Ramos (cell line): ENCODE data around the gene AEN.
"Not testable (repeated sequence)": the region's sequence is repeated elsewhere in the genome, so short reads cannot be mapped to it uniquely, and the experiment has no call there.

Experiments
- in situ Hi-C: fragments of 300-500 bp; cut with MboI; formaldehyde crosslinking; loops from one replicate; pipeline ENCODE4 v1.14.3; 2022; ENCODE audit warnings: low sequenced_read_pairs; ENCODE audit not compliant: unreplicated experiment

Gene AEN

DNA sequence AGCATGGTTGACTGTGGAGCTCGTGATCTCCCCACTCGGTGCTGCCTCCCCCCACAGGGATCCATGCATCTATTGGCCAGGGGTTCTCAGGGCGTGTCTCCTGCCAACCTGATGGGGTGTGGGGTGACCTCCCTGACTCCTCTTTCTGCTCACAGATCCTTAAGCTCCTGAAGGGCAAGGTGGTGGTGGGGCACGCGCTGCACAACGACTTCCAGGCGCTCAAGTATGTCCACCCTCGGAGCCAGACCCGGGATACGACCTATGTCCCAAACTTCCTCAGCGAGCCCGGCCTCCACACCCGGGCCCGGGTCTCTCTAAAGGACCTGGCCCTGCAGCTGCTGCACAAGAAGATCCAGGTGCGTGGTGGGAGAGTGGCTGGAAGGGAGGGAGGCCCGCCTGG, 7.9 kb downstream of the AEN start:
- in situ Hi-C loops, result loop anchor here (10.0 kb wide), 1 partner anchor 76 kb away; no protein-coding TSS in a partner anchor

DNA sequence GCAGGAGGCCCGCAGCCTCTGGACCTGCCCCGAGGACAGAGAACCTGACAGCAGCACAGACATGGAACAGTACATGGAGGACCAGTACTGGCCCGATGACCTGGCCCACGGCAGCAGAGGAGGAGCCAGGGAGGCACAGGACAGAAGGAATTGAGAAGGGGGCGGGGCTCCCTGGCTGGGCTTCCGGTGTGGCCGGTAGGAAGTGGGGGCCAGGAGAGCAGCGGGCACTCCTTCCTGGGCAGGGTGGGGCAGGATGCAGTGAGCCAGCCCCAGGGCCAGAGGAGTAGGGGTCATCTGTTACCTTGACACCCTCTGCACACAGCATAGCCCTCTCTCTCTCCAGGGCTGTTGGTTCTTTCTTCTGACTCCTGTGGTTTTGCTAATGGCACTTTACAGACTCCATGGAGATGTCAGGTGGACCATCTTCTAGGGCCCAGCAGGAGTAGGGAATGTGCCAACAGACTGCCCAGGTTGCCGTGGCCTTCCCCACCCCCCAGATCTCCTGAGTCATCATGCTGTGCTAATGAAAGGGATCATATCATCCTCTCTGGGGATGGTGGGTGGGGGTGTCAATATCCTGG, 9.1 kb downstream of the AEN start:
- in situ Hi-C loops, result no loop called here

DNA sequence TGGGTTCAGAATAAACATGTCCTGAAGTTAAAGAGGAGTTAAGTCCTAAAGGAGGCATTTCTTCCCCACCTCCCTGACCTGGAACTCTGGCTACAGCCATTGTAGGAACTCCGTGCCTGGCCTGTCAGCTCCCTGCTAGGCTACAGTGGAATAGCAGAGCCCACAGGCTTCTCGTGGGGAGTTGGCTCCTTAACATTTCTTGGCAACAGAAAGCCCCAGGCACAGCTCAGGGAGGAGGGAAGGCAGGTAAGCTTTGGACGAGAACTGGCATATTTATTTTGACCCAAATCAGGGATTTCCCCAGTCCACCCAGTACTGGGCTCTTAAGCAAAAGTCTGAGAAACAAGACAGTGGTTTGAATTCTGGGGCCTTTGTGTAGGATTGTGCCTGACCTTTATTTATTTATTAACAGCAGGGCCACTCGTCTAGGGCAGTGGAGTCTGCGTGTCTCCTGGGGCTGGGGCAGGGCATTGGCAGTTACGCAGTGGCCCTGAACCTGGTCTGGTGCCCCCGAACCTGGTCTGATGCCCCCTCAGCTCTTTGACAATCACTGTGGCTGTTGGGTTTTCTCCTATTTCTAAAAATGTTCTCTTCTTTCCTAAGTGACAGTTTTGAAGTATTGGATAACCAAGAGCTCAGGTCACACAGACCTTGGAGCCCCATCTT, 9.8 kb downstream of the AEN start:
- in situ Hi-C loops, result no loop called here

DNA sequence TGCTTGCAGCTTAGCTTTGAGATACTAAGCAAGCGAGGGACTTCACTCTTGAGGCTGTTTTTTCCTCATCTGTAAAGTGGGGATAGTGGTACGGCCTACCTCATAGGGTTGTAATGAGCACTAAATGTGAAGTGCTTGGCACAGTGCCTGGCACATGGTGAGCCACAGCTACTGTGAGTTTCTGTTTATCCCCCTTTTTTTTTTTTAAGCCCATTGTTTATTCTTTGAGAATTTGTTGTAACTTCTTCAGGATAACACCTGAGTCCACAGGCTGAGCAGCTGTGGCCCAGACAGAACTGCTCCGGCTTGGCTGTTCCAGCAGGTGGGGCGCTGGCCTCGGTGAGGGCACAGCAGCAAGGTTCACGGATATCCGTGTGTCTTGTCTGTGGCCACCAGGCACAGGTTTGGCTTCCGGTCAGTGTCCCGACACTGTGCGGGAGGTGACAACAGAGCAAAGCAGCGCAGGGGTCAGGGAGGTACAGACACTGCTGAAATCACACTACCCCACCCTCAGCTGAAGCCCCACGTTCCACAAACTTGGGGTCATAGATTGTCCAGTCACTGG, 10.4 kb downstream of the AEN start:
- in situ Hi-C loops, result no loop called here

DNA sequence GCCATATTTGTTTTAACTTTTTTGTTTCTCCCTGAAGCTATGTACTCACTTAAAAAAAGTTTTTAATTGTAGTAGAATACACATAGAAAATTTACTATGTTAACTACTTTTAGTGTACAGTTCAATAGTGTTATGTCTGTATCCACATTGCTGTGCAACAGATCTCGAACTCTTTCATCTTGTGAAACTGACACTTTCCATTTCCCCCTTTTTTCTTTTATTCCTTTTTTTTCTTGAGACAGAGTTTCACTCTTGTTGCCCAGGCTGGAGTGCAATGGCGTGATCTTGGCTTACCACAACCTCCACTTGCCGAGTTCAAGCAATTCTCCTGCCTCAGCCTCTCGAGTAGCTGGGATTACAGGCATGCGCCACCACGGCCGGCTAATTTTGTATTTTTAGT, 11.7 kb downstream of the AEN start:
- in situ Hi-C loops, result not testable (repeated sequence)

DNA sequence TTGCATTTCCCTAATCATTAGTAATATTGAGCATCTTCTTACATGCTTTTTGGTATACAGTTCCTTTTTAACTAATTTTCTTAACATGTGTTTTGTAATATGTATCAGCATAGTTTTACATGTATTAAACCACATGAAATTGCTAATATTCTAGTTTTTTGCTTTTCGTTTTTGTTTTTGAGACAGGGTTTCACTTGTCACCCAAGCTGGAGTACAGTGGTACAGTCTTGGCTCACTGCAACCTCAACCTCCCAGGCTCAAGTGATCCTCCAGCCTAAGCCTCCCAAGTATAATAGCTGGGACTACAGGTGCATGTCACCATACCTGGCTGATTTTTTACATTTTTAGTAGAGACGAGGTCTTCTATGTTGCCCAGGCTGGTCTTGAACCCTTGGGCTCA, 13.3 kb downstream of the AEN start:
- in situ Hi-C loops, result no loop called here

DNA sequence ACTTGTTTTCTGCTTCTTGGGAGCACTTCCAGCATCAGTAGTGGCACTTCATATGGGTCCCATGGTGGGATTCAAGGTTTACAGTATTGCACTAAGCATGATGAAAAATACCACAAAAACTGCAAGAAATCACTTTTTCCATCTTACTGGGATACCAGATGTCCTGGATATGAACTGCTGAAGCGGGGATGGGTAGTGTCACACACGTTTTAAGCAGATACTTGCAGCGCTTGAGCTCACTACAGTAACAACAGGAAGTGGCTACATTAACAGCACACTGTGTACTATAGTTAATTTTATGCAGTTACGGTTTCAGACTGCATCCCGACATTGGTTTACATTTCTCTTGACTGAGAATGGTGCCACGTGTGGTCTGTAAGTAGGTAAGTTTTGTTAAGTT, 14.2 kb downstream of the AEN start:
- in situ Hi-C loops, result no loop called here

DNA sequence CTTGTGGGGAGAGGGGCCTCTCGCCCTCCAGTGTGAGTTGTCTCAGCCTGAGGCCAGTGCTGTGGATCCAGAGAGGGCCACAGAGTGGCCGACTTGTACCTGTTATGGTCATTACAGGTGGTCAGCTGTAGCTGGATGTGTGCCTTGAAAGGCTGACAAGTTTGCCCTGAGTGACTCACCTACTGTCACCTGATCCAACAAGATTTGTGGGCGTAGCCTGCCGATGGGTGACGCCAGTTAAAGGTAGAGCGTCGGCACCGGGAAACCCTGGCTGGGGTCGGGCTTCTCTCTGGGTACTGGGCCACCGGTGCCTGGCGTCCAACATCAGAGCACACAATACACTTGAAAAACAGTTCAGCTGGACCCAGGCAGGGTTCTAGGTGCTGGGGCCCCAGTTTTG, 14.9 kb downstream of the AEN start:
- in situ Hi-C loops, result no loop called here

DNA sequence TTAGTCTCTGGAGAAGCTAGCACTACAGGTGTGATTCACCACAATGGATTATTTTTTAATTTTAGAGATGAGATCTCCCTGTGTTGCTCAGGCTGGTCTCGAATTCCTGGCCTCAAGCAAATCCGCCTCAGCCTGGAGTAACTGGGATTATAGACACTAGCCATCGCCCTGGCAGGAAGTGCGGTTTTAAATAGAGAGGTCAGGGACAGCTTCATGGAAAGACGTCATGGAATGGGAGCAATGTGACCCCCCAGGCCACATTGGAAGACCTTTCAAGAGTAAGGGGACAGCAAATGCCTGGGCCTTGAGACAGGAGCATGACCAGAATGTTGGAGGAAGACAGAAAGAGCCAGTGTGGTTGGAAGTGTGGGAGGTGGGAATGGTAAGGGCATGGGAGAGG, 15.5 kb downstream of the AEN start:
- in situ Hi-C loops, result no loop called here

DNA sequence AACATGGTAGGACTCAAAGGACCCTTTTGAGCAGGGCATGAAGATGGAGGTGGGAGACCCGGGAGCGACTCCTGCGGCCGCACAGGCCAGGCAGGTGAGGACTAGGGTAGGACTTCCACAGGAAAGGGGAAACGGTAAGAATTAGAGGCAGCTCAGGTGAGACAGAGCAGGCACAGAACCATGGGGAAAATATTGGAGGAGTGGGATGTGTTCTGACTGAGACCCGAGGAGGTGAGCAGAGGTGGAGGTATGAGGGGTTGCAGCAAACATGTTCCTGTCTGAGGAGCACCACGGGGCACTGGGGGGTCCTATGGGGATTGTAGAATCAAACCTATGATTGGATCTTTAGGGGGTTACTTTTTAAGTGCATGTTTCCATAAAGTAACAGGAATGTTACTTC, 16.3 kb downstream of the AEN start:
- in situ Hi-C loops, result no loop called here

DNA sequence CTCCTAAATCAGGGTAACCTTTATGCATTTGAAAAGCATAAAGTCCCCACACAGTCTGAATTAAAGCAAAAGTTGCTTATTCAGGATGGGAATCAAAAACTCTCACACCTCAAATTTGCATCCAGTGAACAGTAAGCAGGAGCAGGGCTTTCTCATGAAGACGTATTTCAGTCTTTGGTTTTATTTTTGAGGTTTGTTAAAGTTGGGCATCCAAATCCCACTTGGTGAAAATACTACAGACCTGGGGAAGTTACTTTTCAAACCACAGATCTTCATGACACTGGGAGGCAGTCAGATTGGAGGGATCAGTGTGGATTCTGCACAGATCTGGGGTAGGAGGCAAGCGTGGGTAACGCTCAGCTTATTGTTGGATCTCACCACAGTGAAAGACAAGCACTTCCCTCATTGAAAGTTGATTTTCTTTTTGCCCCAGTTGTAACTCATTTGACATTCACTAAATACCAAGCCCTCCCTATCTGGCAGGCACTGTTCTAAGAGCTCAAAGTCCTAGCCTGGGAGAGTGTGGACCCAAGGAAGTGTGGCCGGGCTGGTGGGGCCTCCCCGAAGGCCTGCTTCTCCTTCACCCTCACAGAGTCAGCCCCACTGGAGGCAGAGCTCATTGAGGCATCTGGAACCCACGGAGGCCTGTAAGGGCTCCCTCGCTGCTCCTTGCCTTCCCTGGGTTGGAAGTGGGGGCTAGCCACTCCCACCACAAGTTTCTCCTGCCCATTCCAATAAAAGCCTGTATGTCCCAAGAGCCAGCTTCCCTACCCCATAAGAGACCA, 16.9 kb downstream of the AEN start:
- in situ Hi-C loops, result no loop called here

DNA sequence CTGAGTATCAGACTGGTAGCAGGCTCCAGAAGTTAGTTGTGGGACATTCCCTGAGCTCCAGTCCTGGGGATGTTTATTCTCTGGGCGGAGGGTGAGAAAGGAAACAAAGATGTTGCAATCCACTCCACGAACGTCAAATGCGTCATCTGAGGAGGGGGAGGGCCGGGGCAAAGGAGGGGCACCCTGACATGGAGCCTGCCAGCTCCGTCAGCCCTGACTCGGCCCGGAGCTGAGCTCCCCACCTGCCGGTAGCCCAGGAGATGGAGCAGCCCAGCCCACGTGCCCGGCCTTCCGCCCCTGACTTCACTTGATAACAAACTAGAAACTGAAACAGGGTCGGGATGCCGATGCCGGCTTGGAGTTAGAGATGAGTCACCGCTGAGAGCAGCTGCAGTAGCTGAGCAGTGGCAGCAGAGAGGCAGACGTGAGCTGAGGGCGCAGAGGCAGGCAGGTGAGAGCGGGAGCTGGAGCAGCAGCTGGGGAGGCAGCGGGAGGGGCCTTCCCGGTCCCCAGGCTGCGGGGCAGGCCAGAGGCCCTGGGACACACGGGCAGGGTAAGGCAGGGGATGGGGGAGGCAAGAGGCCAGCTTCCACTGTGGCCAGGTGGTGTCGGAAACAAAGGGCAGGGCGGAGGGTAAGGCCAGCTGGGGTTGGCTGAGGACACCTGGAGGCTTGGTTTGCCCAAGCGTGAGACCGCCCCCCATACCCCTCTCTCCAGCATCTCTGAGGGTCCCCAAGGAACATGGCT, 17.7 kb downstream of the AEN start, which contains the start of gene ISG20:
Gene ISG20, plus strand, starts transcription at position 391 of the 747 bp plus-strand sequence. Its CDS starts 351 bp downstream, at position 742.
- in situ Hi-C loops, result no loop called here

DNA sequence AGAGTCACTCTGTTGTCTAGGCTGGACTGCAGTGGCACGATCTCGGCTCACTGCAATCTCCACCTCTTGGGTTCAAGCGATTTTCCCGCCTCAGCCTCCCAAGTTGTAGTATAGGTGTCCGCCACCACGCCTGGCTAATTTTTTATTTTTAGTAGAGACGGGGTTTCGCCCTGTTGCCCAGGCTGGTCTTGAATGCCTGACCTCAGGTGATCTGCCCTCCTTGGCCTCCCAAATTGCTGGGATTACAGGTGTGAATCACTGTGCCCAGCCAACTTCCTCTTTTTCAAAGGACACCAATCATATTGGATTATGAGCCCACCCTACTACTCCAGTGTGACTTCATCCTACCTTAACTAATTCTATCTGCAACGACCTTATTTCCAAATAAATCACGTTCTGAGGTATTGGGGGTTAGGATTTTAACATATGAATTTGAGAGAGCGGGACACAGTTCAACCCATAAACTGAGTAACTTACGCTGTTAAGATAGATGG, 20.9 kb downstream of the AEN start:
- in situ Hi-C loops, result no loop called here

DNA sequence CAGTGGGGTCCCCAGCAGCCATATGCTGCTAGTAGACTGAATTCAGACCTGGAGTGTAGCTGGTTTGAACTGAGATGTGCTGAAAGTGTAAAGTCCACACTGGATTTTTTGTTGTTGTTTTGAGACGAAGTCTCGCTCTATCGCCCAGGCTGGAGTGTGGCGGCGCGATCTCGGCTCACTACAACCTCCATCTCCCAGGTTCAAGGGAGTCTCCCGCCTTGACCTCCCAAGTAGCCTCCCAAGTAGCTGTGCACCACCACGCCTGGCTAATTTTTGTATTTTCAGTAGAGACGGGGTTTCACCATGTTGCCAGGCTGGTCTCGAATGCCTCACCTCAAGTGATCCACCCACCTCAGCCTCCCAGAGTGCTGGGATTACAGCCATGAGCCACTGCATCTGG, 21.4 kb downstream of the AEN start:
- in situ Hi-C loops, result not testable (repeated sequence)

DNA sequence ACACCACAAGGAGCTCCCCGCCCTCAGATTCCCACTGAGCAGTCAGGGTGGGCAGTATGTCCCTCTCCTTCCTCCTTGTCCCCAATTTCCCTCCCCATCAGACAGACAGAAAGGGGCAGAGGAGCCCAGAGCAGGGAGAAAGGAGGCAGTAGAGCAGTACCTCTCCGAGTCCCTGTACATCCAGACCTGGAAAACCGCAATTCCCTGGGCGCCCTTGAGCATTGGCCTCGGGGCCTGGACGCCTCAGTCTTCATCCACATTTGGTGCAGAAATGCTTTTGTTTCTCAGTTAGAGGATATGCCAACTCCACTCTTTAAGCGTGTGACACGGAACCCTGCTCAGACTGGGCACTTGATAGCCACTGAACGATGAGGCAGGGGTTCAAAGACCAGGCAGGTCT, 23.6 kb downstream of the AEN start:
- in situ Hi-C loops, result no loop called here

DNA sequence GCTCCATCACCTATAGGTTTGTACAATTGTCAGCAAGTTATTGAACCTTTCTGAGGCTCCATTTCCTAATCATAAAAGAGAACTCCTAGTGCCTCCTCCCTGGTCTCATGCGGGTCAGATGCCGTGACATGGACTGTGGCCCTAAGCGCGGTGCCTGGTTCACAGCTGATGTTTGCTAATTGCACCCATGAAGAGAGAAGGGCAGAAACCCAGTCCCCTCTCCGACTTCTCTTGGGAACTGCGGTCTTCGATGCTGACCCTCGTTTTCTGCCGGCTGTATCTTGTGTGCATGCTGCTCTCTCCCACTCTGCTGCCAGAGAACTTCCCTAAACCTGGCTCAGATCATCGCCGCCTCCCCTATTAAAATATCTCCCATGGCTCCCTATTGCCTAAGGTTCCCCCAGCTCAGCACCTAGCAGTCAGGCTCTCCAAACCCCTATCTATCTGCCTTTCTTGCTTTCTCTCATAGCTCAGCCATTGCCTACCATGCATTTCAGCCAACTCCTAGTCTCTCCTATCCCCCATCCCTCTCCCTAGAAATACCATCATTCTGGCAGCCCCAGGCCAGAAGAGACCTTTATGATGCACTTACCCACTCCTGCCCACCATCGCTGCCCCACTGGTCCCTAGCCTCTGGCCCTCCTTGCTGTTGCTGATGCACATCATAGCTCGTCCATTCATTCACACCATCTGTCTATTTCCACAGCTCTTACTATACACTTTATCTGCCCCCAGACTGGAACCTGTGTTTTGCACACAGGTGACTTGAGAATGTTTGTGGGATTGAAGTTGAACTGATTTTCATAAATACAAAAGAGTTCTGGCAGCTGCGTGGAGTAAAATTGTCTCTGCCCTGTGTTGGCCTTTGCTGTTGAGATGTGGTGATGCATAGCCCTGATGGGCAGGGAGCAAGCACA, 24.3 kb downstream of the AEN start:
- in situ Hi-C loops, result no loop called here

DNA sequence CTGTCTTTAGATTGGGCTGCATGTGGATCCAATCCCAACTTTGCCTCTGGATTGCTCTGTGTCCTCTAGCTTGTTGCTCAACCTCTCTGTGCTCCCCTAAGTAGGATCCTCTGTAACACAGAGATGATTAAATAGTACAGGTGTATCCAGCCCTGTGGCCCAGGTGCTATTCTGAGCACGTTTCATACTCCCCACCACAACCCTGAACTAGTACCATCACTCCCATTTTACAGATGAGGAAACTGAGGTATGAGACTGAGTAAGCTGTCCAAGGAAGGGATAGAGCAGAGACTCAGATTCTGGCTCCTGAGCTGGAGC, 24.9 kb downstream of the AEN start:
- in situ Hi-C loops, result no loop called here

DNA sequence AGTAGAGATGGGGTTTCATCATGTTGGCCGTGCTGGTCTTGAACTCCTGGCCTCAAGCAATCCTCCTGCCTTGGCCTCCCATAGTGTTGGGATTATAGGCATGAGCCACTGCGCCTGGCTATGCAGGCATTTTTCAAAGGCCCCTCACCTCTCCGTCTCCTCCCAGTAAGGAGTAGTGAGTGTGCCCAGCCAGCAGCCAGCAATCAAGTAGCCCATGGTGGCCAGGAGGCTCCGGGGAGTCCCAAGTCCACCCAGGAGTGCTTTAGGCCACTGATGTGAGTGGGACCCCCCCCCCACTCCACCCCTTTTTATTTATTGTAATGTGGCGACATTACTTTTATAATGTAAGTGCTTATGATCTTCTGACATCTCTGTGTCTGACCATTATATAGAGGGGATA, 25.8 kb downstream of the AEN start:
- in situ Hi-C loops, result no loop called here

DNA sequence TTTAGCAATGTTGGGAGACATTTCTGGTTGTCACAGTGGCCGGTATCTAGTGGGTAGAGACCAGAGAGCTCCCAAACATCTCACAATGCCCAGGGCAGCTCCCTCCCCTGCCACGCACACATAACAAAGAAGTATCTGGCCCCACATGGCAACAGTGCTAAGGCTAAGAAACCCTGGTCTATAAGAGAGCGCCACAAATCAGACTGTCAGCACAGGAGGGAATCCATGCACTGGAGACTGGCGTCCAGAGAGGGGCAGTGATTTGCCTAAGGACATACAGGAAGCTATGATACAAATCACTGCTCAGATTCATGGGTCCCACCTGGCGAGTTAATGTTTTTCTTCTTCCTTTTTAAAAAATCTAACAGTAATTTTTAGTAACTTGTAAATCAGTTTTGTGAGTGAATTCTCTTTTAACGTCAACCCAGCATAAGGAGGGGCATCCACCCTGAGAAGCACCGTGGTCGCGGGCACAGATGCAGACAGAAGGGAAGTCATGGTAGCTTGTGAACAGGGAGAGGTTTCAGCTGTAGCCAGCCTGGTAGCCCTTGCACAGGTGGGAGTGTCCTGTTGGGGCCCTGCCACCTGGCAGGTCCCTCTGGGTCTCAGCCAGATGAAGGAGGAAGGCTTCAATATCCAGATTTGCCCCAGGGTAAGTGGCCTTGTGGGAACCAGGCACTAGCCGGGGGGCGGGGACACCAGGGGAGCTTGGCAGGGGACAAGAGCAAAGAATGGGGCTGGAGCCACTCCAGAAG, 26.4 kb downstream of the AEN start:
- in situ Hi-C loops, result no loop called here
